ENCODE data around the gene GRIK5.
"Not testable (repeated sequence)": the region's sequence is repeated elsewhere in the genome, so short reads cannot be mapped to it uniquely, and the experiment has no call there.

GRIK5 gene

DNA sequence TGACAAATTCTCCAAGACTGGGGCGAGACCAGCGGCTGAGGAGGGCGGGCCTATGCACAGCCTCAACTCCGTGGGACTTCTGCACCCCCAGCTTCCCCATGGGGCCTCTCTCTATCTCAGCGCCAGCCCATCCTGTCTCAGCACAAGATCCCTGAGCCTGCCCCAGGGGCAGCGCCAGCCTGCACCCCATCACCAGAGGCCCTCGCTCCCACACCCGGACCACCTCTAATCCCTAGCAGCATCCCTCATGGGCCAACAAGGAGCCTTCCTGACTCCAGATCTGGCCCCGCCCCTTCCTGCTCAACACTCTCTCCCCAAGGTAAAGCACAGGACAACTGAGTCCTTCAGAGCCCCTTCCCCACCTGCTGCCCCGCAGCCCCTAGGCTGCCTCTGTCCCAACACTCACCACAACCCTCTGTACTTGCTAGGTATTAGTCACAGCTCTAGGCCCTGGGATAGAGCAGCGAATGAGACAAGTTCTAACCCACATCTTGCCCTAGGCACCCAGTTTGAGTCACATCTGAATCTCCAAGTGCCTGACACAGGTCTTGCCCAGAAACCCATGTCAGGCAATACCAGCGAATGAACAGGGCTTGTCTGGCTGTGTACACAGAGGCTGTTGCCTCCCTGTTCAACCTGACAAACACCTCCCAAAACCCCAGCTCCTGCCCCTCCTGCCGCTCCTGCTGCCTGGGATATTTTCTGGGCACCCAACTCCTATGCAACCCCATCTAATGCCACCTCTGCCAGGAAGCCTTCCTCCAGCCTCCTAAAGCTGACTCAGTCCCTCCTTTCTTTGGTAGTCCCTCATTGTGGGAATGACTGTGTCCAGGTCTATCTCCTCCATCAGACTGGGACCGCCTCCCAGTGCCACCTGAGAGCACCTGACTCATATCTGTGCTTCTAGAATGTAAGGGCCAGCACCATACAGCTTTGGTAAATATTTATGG, 18.6 kb downstream of the GRIK5 start:
- DNase-seq (ENCODE audit: low spot score): no peak

DNA sequence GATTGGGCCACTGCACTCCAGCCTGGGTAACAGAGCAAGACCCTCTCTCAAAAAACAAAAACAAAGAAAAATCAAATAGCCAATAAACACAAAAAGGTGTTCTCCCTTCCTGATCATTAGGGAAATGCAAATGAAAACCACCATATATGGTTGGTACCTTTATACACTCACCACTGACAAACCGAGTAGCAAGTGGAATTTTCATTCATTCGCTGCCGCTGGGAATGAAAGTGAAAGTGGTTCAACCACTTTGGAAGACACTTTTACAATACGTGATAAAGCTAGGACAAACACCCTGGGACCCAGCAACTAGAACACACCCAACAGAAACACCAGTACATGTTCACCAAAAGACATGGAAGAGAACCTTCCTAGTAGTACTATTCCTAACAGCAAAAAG, 21.0 kb downstream of the GRIK5 start:
- DNase-seq (ENCODE audit: low spot score): peak; percentile 53

DNA sequence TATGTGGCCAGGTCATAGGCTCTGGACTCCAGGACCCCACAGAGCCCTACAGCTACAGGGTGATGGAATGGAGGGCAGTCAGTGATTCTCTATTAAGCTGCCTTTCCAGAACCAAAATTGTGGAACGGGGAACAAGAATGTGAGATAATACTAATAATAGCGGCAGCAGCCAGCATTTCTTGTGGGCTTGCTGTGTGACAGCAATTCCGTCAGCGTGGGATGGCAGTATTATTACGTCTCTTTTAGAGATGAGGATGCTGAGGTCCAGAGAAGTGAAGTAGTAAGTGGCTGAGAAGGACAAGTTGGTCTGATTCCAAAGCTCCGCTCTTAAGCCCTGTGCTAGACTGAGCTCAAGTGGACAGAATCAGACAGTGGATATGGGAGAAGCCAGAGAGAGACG, 24.4 kb downstream of the GRIK5 start:
- no peak for DNase-seq (ENCODE audit: low spot score)

DNA sequence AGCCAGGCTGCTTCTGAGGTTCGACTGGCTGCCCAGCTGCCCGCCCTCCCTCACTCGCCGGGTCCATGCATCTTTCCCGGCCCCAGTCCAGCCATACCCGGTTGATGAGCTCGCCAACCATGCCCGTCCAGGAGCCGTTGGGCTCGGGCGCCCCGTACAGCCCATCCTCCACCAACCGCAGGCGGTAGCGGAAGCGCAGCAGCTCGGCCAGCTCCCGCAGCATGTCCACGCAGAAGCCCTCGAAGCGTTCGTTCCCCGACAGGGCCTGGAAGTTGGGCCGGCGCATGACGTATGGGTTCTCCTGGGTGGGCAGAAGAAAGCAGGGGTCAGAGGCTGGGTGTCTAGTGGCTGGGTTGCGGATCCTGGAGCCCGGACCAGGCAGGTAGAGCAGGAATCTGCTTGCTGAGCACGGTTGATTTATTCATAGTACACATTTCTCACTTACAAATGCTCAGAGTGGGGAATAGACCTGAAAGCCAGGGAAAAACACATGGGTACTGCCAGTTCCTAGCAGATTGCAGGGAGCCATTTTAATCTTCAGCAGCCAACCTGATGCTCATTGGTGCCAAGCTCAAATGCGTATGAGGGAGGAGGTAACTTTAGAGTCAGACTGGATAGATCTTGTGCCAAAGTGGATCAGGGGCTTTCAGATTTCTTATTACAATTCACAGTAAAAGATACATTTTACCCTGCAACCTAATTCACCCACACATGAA, 27.4 kb downstream of the GRIK5 start:
- DNase-seq (ENCODE audit: low spot score): no peak

DNA sequence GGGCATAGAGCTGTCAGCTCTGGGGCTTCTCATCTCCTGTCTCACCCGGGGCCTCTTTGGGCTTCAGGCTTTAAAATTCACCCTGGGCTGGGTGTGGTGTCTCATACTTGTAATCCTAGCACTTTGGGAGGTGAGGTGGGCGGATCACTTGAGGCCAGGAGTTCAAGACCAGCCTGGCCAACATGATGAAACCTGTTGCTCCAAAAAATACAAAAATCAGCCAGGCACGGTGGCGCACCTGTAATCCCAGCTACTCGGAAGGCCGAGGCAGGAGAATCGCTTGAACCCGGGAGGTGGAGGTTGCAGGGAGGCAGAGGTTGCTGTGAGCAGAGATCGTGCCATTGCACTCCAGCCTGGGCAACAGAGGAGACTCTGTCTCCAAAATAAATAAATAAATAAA, 29.5 kb downstream of the GRIK5 start:
- not testable (repeated sequence) for DNase-seq (ENCODE audit: low spot score)

DNA sequence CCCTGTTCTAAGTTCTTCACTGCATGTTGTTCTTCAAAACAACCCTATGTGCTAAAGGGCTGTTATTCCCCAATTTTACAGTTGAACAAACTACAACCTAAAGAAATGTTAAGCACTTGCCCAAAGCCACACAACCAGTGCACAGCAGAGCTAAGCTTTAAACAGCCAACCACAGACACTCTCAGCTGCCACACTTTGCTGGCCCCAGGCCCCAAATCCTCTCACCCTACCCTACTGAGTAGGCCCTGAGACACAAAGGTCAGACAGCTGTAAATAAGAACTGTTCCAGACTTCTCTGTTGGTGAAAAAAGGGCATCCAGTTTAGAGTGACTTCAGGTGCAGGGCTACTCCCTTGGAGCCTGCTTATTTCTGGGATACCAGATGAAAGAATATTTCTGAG, 30.0 kb downstream of the GRIK5 start:
- DNase-seq (ENCODE audit: low spot score): no peak

DNA sequence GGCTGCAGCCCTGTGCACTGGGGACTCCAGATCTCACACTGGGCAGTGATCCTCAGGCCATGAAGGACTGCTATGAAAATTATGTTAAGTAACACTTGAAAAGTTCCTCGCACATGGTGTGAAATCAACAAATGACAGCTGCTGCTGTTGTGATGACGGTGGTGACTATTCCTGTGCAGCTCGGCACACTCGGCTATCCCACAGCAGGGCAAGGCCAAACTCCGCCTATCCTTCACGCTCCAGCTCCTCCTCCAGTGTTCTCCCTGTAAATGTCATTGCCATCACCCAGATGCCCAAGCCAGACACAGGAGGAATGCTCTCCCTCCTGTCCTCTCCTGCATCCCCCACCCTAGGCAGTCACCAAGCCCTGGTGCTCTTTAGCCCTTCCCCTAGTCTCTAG, 31.3 kb downstream of the GRIK5 start:
- DNase-seq (ENCODE audit: low spot score): no peak

DNA sequence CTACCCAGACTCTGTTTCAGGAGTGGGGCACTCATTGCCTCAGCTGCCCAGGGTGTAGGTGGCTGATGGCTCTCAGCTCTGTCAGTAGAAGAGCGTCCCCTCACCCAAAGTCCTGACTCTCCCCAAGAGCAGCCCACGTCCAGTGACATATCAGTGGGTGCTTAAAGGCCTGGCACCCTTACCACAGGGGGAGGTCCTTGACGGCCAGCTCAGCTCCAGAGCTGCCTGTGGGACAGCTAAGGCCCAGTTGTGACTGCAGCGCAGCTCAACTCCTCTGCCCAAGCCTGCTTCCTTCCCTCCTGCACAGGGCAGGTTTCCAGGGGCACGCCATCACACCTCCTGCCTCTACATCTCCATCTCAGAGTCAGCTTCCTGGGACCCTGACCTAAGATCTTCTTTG, 32.4 kb downstream of the GRIK5 start:
- DNase-seq (ENCODE audit: low spot score): no peak

DNA sequence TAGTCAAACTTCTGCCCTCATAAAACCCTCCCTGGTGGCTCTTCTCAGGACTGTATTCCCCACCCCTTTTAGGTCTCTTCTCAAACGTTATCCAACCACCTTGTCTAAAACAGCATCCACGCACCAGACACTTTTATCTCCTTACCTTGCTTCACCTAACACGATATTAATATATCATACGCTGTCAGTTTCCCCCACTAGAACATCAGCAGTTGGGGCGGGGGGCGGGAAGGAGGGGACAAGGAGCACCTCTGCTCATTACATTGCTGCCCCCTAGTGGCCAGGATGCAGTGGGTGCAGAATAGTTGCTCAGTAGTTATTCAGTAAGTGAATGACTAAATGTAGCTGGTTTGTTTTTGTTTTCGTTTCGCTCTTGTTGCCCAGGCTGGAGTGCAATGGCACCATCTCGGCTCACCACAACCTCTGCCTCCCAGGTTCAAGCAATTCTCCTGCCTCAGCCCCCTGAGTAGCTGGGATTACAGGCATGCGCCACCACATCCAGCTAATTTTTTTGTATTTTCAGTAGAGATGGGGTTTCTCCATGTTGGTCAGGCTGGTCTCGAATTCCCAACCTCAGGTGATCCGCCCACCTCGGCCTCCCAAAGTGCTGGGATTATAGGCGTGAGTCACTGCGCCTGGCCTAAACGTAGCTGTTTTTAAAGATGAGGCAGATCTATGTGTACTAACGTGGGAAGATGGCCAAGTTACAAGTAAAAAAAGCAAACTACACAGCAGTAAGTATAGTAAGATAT, 35.2 kb downstream of the GRIK5 start:
- DNase-seq (ENCODE audit: low spot score): peak; percentile 87

DNA sequence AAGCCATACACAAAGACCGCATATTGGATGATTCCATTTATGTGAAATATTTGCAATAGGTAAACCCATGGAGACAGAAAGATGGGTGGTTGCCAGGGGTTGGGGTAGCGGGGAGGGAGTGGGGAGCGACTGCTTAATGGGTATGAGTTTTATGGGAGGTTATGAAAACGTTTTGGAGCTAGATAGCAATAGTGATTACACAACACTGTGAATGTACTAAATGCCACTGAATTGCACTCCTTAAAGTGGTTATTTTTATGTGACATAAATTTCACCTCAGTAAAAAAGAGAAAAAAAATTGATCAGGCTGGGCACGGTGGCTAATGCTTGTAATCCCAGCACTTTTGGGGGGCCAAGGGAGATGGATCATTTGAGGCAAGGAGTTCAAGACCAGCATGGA, 36.6 kb downstream of the GRIK5 start:
- no peak for DNase-seq (ENCODE audit: low spot score)

DNA sequence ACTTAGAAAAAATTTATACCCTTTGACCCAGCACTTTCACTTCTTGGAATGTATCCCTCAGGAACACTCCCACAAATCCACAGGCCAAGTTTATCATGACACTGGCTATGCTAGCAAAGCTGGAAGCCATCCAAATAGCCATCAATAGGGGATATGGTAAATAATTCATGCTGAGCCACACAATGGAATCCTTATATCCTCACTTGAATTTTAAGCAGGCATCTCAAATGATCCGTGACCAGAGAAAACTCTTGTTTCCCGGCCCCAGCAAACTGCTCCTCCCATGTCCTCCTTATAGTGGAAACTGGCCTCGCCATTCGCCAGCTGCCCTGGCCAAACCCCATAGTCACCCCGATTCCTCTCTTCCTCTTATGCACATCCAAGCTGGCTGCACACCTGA, 37.6 kb downstream of the GRIK5 start:
- DNase-seq (ENCODE audit: low spot score): no peak

DNA sequence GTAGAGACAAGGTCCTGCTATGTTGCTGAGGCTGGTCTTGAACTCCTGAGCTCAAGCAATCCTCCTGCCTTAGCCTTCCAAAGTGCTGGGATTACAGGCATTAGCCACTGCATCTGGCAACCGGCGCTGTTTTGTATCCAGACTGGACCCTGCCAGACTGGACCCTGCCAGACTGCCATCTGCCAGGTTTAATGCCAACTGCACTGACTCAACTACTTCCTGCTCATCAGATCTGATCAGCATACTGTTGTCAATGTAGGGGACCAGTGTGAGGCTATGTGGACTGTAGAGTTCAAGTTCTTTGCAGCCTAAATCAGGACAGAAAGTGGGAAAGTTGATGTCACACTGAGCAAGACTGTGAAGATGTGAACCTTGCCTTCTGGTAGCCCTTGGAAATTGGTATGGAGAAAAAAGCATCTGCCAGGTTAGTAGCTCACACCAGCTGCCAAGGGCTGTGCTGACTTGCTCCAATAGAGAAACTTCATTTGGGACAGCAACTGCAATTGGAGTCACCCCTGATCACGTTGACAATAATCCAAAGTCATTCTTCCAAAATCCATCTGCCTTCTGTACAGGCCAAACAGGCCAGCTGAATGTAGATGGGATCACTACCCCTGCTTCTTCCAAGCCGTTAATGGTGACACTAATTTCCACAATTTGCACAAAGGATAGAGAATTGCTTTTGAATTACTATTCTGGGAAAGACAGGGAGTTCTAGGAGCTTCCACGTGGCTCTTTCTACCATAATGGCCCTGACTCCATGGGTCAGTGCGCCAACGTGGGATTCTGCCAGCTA, 39.2 kb downstream of the GRIK5 start:
- no peak for DNase-seq (ENCODE audit: low spot score)

DNA sequence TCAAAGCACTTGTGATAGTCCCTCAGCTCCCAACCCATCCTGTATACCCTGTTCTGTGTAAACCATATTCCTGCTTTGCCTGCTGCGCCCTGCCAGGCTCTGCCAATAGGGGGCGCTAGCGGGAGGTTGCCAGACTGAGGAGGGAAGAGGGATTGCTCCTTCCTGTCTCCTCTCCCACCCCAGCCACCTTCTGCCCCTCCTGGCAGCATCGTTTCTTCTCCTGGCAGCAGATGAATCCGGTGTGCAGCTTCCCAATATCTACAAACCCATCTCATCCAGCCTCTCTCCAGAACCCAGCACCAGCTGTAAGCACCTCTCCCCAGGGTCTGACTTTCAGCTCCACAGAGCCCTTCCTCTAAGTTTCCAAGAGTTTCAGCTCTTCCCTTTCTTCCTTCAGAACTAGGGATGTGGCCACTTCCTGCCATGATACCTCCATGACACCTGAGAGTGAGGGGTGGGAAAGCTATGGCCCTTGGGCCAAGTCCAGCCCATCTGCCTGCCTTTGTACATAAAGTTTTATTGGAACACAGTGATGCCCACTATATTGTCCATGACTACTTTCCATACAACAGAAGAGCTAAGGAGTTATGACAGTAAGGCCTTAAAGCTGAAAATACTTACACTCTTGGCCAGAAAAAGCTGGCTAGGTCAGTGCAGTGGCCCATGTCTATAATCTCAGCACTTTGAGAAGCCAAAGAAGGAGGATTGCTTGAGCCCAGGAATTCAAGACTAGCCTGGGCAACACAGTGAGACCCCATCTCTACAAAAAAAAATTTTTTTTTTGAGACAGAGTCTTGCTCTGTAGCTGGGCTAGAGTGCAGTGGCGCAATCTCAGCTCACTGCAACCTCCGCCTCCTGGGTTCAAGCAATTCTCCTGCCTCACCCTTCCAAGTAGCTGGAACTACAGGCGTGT, 41.4 kb downstream of the GRIK5 start:
- DNase-seq (ENCODE audit: low spot score): peak; percentile 45

DNA sequence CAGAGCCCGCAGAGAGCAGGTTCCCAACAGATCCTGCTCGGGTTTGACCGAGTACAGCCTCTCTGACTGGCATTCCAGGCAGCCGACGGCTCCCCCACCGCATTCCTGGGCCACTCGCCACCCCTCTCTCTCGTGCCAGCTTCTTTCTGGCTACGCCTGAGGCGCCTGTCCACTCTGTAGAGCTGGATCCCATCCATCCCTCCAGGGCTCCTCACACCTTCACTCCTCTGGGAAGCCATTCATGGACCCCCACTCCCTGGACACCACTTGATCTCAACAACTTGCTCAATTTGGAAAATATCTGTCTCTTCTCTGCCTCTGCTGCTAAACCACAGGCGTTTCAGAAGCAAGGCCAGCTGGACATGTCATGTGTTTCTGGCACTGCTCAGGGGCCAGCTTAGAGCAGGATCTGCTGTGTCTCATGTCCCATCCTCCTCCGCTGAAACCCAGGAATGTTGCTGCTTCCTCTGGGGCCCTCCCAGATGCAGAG, 45.3 kb downstream of the GRIK5 start:
- DNase-seq (ENCODE audit: low spot score): no peak

DNA sequence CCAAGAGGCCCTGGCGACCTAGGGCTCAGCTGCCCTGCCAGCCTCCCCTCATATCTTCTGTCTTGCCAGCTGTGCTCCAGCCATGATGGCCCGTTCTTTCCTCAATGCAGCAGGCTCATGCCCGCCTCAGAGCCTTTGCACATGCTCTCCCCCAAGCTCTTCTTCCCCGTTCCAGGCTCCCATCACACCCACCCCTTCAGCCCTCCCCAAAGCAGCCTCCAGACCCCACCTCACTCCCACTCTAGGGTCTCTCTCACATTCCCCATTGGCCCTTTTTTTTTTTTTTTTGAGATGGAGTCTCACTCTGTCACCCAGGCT, 46.1 kb downstream of the GRIK5 start:
- no peak for DNase-seq (ENCODE audit: low spot score)

DNA sequence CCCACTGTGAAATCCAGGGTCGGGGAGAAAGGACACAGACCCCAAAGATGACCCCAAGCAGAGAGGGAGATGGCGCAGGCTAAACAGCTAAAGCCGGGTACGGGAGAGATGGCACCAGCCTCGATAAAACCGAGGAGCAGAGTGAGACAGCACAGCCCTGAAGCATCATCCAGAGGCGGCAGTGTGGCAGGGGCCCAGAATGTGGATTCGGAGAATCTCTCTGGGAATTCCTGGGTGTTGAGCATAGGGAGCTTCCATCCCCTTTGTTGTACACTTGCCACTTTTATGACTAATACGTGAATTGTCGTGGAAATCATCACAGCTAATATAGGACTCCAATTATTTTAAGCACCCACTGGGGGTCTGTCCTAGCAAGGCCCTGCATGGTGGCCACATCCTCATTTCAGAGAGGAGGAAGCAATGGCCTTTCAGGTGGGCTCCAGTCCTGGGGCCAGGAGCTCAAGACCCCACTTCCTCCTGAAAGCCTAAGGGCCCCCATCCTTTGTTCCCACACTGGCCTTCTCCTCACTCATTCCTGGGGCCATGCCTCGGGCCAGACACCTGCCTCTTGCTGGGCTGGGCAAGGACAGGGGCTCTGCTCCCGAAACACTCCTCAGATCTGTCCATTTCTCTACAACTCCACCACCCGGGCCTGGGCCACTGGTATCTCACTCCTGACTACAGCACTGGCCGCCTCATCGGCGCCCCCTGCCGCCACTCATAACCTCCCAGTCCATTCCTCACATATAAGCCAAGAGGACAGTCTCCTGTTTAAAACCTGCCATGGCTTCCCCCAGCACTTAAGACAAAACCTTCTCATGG, 46.7 kb downstream of the GRIK5 start:
- peak; percentile 66 for DNase-seq (ENCODE audit: low spot score)

DNA sequence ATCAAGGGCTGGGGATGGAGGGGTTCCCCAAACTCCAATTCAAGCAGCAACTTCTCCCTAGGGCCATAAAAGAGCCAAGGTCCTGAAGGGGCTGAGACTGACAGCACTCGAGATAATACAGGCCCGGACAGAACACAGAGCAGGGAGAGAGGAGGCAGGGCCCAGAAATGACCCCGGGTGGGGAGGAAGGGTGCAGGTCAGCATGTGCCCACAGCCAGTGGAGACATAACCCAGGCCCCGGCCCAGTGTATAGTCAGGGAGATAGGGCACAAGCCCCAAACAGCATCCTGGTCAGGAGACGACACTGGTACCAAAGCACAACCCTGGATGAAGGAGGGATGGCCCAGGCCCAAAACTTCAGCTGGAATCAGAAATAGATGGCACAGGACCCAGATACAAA, 47.4 kb downstream of the GRIK5 start:
- no peak for DNase-seq (ENCODE audit: low spot score)

DNA sequence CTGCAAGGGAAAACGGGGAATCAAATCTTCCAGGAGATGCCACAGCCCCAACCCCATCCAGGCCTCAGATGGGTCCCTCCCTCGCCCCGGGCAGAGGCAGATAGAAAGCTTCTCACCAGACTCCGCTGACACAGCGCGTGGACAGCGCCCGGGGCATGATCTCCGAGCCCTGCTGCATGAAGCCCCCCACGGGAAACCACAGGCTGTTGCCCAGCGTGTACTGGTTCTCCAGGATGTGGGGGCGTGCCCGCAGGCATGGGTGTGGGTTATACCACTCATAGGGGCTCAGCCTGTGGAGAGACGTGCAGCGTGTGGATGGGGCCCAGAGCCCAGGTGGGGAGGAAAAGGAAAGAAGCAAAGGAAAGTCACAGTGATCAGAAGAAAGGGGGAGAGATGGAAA, 48.8 kb downstream of the GRIK5 start:
- no peak for DNase-seq (ENCODE audit: low spot score)

DNA sequence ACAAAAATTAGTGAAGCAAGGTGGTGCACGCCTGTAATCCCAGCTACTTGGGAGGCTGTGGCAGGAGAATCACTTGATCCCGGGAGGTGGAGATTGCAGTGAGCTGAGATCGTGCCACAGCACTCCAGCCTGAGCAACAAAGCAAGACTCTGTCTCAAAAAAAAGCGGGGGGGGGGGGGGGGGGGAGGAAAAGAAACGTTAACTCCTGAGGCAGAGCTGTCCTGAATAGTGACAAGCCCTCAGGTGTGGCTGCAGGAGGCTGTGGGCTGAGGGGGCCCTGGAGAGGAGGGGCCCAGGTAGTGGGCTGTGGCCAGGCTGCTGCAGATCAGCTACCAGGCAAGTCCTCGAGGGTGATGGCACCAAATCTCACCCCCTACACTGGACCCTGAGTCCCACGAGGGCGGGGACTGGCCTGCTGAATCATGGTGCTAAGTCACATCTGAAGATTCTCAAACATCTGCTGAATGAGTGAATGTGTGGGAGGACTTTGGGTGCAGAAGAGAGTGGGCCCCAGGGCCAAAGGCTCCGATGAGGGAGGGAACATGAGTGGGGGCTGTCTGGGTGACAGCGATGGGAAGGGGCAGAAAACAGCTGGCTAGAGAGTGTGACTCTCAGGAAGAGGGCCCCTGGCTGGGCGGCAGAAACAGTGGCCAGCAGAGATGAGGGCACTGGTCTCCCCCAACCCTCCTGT, 51.4 kb downstream of the GRIK5 start:
- no peak for DNase-seq (ENCODE audit: low spot score)

Data from HuH-7 (cell line).